ENCODE data around the gene CISH.
A peak's percentile ranks its signal among the peaks of the same experiment; 100 is the strongest.

Gene CISH

GRCh38 chr3:50635066-50635465 lies 23.5 kb upstream of the CISH start:
- DNase-seq (ENCODE audit: low spot score): no peak

GRCh38 chr3:50633230-50633790 lies 21.7 kb upstream of the CISH start:
- DNase-seq (ENCODE audit: low spot score): no peak

GRCh38 chr3:50632450-50632849 lies 20.9 kb upstream of the CISH start:
- DNase-seq (ENCODE audit: low spot score): no peak

- no peak for DNase-seq (ENCODE audit: low spot score)
These were observed 19.3 kb upstream of the CISH start for GRCh38 chr3:50630877-50631276.

- no peak for DNase-seq (ENCODE audit: low spot score)
These were observed 18.8 kb upstream of the CISH start for GRCh38 chr3:50630394-50630793.

- no peak for DNase-seq (ENCODE audit: low spot score)
These were observed 17.0 kb upstream of the CISH start for GRCh38 chr3:50628601-50629000.

- DNase-seq (ENCODE audit: low spot score): peak; percentile 13
These were observed 16.0 kb upstream of the CISH start for GRCh38 chr3:50627407-50628051.

GRCh38 chr3:50626401-50626800 lies 14.8 kb upstream of the CISH start:
- DNase-seq (ENCODE audit: low spot score): no peak

GRCh38 chr3:50625231-50626182 lies 13.9 kb upstream of the CISH start:
- no peak for DNase-seq (ENCODE audit: low spot score)

- DNase-seq (ENCODE audit: low spot score): no peak
These were observed 13.1 kb upstream of the CISH start for GRCh38 chr3:50624634-50625033.

- no peak for DNase-seq (ENCODE audit: low spot score)
These were observed 12.4 kb upstream of the CISH start for GRCh38 chr3:50623840-50624474.

GRCh38 chr3:50622881-50623280 lies 11.3 kb upstream of the CISH start:
- no peak for DNase-seq (ENCODE audit: low spot score)

- DNase-seq (ENCODE audit: low spot score): no peak
These were observed 9.2 kb upstream of the CISH start for GRCh38 chr3:50620820-50621219.

GRCh38 chr3:50620420-50620819 lies 8.8 kb upstream of the CISH start:
- no peak for DNase-seq (ENCODE audit: low spot score)

- no peak for DNase-seq (ENCODE audit: low spot score)
These were observed 6.4 kb upstream of the CISH start for GRCh38 chr3:50617911-50618481.

GRCh38 chr3:50617096-50617791 lies 5.7 kb upstream of the CISH start, which contains the start of gene MAPKAPK3:
MAPKAPK3 (plus strand) TSS chr3:50617151; CDS start chr3:50617566, 415 bp downstream.
- peak; percentile 40 for DNase-seq (ENCODE audit: low spot score)

GRCh38 chr3:50616770-50617095 lies 5.2 kb upstream of the CISH start:
- peak; percentile 91 for DNase-seq (ENCODE audit: low spot score)

- DNase-seq (ENCODE audit: low spot score): peak; percentile 77
These were observed 4.6 kb upstream of the CISH start for GRCh38 chr3:50616003-50616769.

- DNase-seq (ENCODE audit: low spot score): no peak
These were observed 3.6 kb upstream of the CISH start for GRCh38 chr3:50615190-50615589.

GRCh38 chr3:50612970-50613846 lies 1.6 kb upstream of the CISH start:
- DNase-seq (ENCODE audit: low spot score): no peak
